AG04450 (cell line): ENCODE data around the gene EIF2S2. TPM values are rescaled to one million over a fixed set of nuclear protein-coding genes. Genes with fewer than 3 reads are reported as not detected.
A peak's percentile ranks its signal among the peaks of the same experiment; 100 is the strongest.

Experiments used
- CTCF ChIA-PET: fragments of 300-600, 350-600 bp; formaldehyde crosslinking; extraction: SDS; loops from one replicate; lab custom pipeline; 2022; ENCODE audit warnings: antibody characterized with exemption, inconsistent platforms; lab: Charles Lee
- POLR2A ChIA-PET: fragments of 350-600 bp; formaldehyde crosslinking; extraction: SDS; loops from one replicate; lab custom pipeline; 2021; ENCODE audit warnings: antibody characterized with exemption, inconsistent platforms; lab: Yijun Ruan, JAX
- DNase-seq: peaks from one replicate; pipeline ENCODE4 v3.0.0-alpha.2; 2011; ENCODE audit warnings: low read depth, low spot score
- H3K27ac ChIP-seq: one replicate; pipeline ENCODE4 v1.5.1; 2012; ENCODE audit warnings: low read depth, low read length, control low read depth
- H3K27me3 ChIP-seq: one replicate; pipeline ENCODE4 v1.6.0; 2012; ENCODE audit warnings: low read length; ENCODE audit not compliant: control insufficient read depth, insufficient read depth
- H3K4me3 ChIP-seq: 2 replicates; pipeline ENCODE4 v1.5.1; 2011; ENCODE audit warnings: mild to moderate bottlenecking, low read depth, low read length, control low read depth
- H3K9me3 ChIP-seq: 2 replicates; pipeline ENCODE4 v1.5.1; 2012; ENCODE audit warnings: low read length; ENCODE audit not compliant: control insufficient read depth, insufficient read depth
- polyA plus RNA-seq: library from polyadenylated mRNA; depleted of rRNA; stranded (reverse); fragments of >200 nt; gene quantifications from 2 replicates; pipeline ENCODE4 v1.2.3, GENCODE V29; 2011
- TF ChIP-seq, protein P1 (sequence below): IDR thresholded peaks from 2 replicates; pipeline ENCODE4 v1.5.1; 2011; ENCODE audit warnings: low read depth, low read length, control low read depth, inconsistent platforms

EIF2S2 gene
- polyA plus RNA-seq, 1 experiment, result 161 TPM

GRCh38 chr20:34088305-34089174 is 23.5 kb downstream of the EIF2S2 start:
- Histone ChIP-seq H3K27me3 (no peaks in the 10 kb centered on the region), H3K9me3 (no peaks in the 10 kb centered on the region), H3K27ac (peak overlapping the region; percentile 3), H3K4me3 (no peak overlapping the region)
- no peak for DNase-seq
- ChIA-PET POLR2A (interaction anchor here (0.8 kb wide), 1 partner anchor 8 kb away, joined by 3 read pairs; no protein-coding TSS in a partner anchor), CTCF (interaction anchor here (0.6 kb wide), 1 partner anchor 31 kb away, joined by 7 read pairs; no protein-coding TSS in a partner anchor)
- TF ChIP-seq, protein P1, sequence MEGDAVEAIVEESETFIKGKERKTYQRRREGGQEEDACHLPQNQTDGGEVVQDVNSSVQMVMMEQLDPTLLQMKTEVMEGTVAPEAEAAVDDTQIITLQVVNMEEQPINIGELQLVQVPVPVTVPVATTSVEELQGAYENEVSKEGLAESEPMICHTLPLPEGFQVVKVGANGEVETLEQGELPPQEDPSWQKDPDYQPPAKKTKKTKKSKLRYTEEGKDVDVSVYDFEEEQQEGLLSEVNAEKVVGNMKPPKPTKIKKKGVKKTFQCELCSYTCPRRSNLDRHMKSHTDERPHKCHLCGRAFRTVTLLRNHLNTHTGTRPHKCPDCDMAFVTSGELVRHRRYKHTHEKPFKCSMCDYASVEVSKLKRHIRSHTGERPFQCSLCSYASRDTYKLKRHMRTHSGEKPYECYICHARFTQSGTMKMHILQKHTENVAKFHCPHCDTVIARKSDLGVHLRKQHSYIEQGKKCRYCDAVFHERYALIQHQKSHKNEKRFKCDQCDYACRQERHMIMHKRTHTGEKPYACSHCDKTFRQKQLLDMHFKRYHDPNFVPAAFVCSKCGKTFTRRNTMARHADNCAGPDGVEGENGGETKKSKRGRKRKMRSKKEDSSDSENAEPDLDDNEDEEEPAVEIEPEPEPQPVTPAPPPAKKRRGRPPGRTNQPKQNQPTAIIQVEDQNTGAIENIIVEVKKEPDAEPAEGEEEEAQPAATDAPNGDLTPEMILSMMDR, result no peak

- no peaks in the 10 kb centered on the region for H3K9me3 ChIP-seq
- CTCF ChIA-PET, result no interaction called here
- H3K27ac ChIP-seq, result no peak overlapping the region
- DNase-seq, result no peak
- H3K4me3 ChIP-seq, result no peak overlapping the region
- TF ChIP-seq, protein P1, result no peak
- H3K27me3 ChIP-seq, result no peaks in the 10 kb centered on the region
- POLR2A ChIA-PET, result no interaction called here
Measured at GRCh38 chr20:34085544-34086040, 26.5 kb downstream of the EIF2S2 start.

DNA sequence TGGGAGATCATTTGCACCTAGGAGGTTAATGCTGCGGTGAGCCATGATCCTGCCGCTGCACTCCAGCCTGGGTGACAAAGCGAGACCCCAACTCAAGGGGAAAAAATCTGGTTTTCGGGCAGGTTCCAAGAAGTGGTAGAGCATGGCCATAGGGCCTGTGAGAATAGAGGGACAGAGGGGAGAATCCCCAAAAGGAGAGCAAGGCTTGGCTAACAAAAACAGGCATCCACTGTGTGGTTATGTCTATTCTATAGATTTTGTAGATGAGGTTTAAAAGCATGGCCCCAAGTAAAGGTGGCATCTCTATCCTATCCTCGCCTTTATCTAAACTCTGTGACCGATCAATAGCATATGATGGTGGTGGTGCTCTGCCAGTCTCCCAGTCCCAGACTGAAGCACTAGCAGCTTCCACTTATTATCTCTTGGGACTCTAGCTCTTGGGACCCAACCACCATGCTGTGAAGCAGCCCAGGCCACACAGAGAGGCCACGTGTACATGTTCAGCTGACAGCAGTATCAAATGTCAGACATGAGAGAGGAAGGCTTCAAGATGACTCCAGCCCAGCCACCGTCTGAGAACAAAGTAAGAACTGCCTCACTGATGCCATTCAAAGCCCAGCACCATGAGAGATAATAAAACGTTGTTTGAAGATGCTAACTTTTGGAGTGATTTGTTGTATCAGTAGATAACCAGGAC is 27.7 kb downstream of the EIF2S2 start:
- no peak overlapping the region for H3K4me3 ChIP-seq
- CTCF ChIA-PET, result no interaction called here
- TF ChIP-seq, protein P1, result no peak
- DNase-seq, result no peak
- POLR2A ChIA-PET, result no interaction called here
- peak overlapping the region; percentile 31 for H3K27ac ChIP-seq
- no peaks in the 10 kb centered on the region for H3K9me3 ChIP-seq
- H3K27me3 ChIP-seq, result no peaks in the 10 kb centered on the region

- Histone ChIP-seq H3K9me3 (no peaks in the 10 kb centered on the region), H3K4me3 (no peak overlapping the region), H3K27me3 (no peaks in the 10 kb centered on the region), H3K27ac (peak overlapping the region; percentile 40)
- no peak for DNase-seq
- TF ChIP-seq, protein P1, result no peak
- POLR2A ChIA-PET, result interaction anchor here (1.6 kb wide), 1 partner anchor 14 kb away, joined by 4 read pairs; no protein-coding TSS in a partner anchor
- CTCF ChIA-PET, result interaction anchor here (1.3 to 2.4 kb wide), 3 partner anchors 9 to 221 kb away, joined by 3 to 11 read pairs (median 3); no protein-coding TSS in a partner anchor
Measured at GRCh38 chr20:34083781-34084180, 28.3 kb downstream of the EIF2S2 start.
